WTC11 (cell line): ENCODE data around the gene GLIPR2.

Experiments
- CTCF ChIP-seq: fragments of 200-600 bp; IDR thresholded peaks from 2 replicates; pipeline ENCODE4 v1.8.0; 2022; ENCODE audit warnings: antibody characterized with exemption
- ERG ChIP-seq: fragments of 250-450 bp; sonication (Bioruptor Pico); IDR thresholded peaks from 2 replicates; pipeline ENCODE4 v1.8.0; 2021; ENCODE audit warnings: mild to moderate bottlenecking
- MAX ChIP-seq: sonication (generic); formaldehyde crosslinking; IDR thresholded peaks from 2 replicates; pipeline ENCODE4 v1.8.0; 2022; ENCODE audit warnings: mild to moderate bottlenecking, missing genetic modification reagents
- USF2 ChIP-seq: sonication (generic); formaldehyde crosslinking; IDR thresholded peaks from 2 replicates; pipeline ENCODE4 v1.8.1; 2023; ENCODE audit warnings: mild to moderate bottlenecking, missing genetic modification reagents, moderate library complexity
- ZNF416 ChIP-seq: fragments of 250-450 bp; sonication (Bioruptor Pico); IDR thresholded peaks from 2 replicates; pipeline ENCODE4 v1.9.0; 2021; ENCODE audit warnings: mild to moderate bottlenecking, inconsistent platforms

- TF ChIP-seq CTCF (no peak), USF2 (CRISPR knock-in tag) (no peak), MAX (CRISPR knock-in tag) (no peak), ZNF416 (no peak), ERG (CRISPR knock-in tag) (no peak)
Measured at GRCh38 chr9:36188212-36188611, 51.7 kb downstream of the GLIPR2 start.
